GM12878 (cell line): Measurements from ENCODE around the gene MLXIPL. TPM values are rescaled to one million over a fixed set of nuclear protein-coding genes. Genes with fewer than 3 reads are reported as not detected.

Experiments
- BMI1 ChIP-seq: fragments of 450-650 bp; IDR thresholded peaks from 2 replicates; pipeline ENCODE4 v1.6.1; 2016; ENCODE audit warnings: mild to moderate bottlenecking, moderate library complexity, borderline replicate concordance
- HDAC6 ChIP-seq: fragments of 200-600 bp; sonication (generic); IDR thresholded peaks from one replicate; pipeline ENCODE4 v1.8.0; 2017; ENCODE audit warnings: antibody characterized with exemption; ENCODE audit not compliant: unreplicated experiment
- RAD21 ChIP-seq: IDR thresholded peaks from 2 replicates; pipeline ENCODE4 v1.6.1; 2011; ENCODE audit warnings: mild to moderate bottlenecking, low read depth, low read length, moderate library complexity; ENCODE audit not compliant: insufficient read depth
- SMAD1 ChIP-seq: fragments of 450-650 bp; IDR thresholded peaks from 2 replicates; pipeline ENCODE4 v1.6.1; 2018; ENCODE audit warnings: mild to moderate bottlenecking, low read depth; ENCODE audit not compliant: partially characterized antibody
- SRF ChIP-seq, 2 experiments: IDR thresholded peaks; 2 replicates each; pipeline ENCODE4 v1.6.1; 2011; ENCODE audit warnings: low read depth in 2 of 2, low read length in 2 of 2, mild to moderate bottlenecking in 1 of 2, moderate library complexity in 1 of 2
- polyA plus RNA-seq, 11 experiments: library from polyadenylated mRNA; depleted of rRNA in 4 of 11; unstranded in 6 of 11; stranded (reverse) in 5 of 11; fragments of >200 nt; fragmentation: Nextera tagmentation in 4 of 11; fragmentation: Illumina TruSeq in 1 of 11; extraction: Ambion mirVana in 4 of 11; extraction: Trizol in 1 of 11; gene quantifications; 1 replicate in 1 of 11; 2 replicates in 10 of 11; pipeline versions ENCODE4 v1.2.1 to v1.2.3, GENCODE V29; 2011 to 2016; ENCODE audit warnings: inconsistent platforms in 2 of 11, missing spikeins in 2 of 11, low read depth in 1 of 11
- total RNA-seq, 4 experiments: library from RNA; depleted of rRNA in 3 of 4; stranded (reverse); fragments of >200 nt in 3 of 4; fragmentation: Illumina TruSeq in 1 of 4; extraction: Trizol in 1 of 4; gene quantifications; 2 replicates each; pipeline versions ENCODE4 v1.2.1 to v1.2.3, GENCODE V29; 2013 to 2021
- TF ChIP-seq, protein P1 (sequence below): IDR thresholded peaks from 2 replicates; pipeline ENCODE4 v1.6.1; 2012; ENCODE audit warnings: improper control_type of control experiment, low read depth, low read length; ENCODE audit not compliant: insufficient replicate concordance
- TF ChIP-seq, protein P2 (sequence below): fragments of 450-650 bp; IDR thresholded peaks from 2 replicates; pipeline ENCODE4 v1.6.1; 2018; ENCODE audit warnings: borderline replicate concordance, mild to moderate bottlenecking; ENCODE audit not compliant: partially characterized antibody
- TF ChIP-seq, protein P3 (sequence below): fragments of 450-650 bp; IDR thresholded peaks from 2 replicates; pipeline ENCODE4 v1.6.1; 2017; ENCODE audit warnings: mild to moderate bottlenecking, moderate library complexity
- TF ChIP-seq, protein P4 (sequence below): IDR thresholded peaks from 2 replicates; pipeline ENCODE4 v1.6.1; 2011; ENCODE audit warnings: borderline replicate concordance, low read depth, mild to moderate bottlenecking, moderate library complexity, low read length; ENCODE audit not compliant: insufficient read depth, poor library complexity, severe bottlenecking

Gene MLXIPL
- total and polyA plus RNA-seq, 10 of the 15 experiments (the other 5 are each of a cell fraction or from before 2014, with no cell fraction given), result 0.21 TPM; not detected in 9

DNA sequence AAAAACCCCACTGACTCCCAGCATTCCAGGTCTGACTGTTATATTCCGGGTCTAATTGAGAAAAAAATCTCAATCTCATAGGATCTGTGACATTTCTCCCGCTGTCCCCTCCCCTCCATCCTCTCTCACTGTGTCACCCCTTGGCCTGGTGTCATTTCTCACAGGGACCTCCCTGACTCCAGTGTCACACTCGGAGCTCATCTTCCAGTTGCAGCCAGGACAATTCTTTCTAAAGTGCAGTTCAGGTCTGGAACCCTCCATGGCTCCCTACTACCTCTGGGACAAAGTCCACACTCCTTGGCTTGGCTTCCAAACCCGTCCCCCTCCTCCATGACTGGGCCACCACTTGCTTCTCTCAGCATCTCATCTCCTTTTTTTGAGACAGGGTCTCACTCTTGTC is 14.2 kb downstream of the MLXIPL start (continued):
- TF ChIP-seq, protein P1, sequence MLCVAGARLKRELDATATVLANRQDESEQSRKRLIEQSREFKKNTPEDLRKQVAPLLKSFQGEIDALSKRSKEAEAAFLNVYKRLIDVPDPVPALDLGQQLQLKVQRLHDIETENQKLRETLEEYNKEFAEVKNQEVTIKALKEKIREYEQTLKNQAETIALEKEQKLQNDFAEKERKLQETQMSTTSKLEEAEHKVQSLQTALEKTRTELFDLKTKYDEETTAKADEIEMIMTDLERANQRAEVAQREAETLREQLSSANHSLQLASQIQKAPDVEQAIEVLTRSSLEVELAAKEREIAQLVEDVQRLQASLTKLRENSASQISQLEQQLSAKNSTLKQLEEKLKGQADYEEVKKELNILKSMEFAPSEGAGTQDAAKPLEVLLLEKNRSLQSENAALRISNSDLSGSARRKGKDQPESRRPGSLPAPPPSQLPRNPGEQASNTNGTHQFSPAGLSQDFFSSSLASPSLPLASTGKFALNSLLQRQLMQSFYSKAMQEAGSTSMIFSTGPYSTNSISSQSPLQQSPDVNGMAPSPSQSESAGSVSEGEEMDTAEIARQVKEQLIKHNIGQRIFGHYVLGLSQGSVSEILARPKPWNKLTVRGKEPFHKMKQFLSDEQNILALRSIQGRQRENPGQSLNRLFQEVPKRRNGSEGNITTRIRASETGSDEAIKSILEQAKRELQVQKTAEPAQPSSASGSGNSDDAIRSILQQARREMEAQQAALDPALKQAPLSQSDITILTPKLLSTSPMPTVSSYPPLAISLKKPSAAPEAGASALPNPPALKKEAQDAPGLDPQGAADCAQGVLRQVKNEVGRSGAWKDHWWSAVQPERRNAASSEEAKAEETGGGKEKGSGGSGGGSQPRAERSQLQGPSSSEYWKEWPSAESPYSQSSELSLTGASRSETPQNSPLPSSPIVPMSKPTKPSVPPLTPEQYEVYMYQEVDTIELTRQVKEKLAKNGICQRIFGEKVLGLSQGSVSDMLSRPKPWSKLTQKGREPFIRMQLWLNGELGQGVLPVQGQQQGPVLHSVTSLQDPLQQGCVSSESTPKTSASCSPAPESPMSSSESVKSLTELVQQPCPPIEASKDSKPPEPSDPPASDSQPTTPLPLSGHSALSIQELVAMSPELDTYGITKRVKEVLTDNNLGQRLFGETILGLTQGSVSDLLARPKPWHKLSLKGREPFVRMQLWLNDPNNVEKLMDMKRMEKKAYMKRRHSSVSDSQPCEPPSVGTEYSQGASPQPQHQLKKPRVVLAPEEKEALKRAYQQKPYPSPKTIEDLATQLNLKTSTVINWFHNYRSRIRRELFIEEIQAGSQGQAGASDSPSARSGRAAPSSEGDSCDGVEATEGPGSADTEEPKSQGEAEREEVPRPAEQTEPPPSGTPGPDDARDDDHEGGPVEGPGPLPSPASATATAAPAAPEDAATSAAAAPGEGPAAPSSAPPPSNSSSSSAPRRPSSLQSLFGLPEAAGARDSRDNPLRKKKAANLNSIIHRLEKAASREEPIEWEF, result no peak
- TF ChIP-seq BMI1 (no peak), HDAC6 (no peak), RAD21 (no peak), SMAD1 (no peak), SRF (IDR thresholded peaks at IDR 0.05; ENCODE audit: low read depth in 2 of 2, low read length in 2 of 2) (no peak)
- TF ChIP-seq, protein P2, sequence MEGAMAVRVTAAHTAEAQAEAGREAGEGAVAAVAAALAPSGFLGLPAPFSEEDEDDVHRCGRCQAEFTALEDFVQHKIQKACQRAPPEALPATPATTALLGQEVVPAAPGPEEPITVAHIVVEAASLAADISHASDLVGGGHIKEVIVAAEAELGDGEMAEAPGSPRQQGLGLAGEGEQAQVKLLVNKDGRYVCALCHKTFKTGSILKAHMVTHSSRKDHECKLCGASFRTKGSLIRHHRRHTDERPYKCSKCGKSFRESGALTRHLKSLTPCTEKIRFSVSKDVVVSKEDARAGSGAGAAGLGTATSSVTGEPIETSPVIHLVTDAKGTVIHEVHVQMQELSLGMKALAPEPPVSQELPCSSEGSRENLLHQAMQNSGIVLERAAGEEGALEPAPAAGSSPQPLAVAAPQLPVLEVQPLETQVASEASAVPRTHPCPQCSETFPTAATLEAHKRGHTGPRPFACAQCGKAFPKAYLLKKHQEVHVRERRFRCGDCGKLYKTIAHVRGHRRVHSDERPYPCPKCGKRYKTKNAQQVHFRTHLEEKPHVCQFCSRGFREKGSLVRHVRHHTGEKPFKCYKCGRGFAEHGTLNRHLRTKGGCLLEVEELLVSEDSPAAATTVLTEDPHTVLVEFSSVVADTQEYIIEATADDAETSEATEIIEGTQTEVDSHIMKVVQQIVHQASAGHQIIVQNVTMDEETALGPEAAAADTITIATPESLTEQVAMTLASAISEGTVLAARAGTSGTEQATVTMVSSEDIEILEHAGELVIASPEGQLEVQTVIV, result no peak
- TF ChIP-seq, protein P3, sequence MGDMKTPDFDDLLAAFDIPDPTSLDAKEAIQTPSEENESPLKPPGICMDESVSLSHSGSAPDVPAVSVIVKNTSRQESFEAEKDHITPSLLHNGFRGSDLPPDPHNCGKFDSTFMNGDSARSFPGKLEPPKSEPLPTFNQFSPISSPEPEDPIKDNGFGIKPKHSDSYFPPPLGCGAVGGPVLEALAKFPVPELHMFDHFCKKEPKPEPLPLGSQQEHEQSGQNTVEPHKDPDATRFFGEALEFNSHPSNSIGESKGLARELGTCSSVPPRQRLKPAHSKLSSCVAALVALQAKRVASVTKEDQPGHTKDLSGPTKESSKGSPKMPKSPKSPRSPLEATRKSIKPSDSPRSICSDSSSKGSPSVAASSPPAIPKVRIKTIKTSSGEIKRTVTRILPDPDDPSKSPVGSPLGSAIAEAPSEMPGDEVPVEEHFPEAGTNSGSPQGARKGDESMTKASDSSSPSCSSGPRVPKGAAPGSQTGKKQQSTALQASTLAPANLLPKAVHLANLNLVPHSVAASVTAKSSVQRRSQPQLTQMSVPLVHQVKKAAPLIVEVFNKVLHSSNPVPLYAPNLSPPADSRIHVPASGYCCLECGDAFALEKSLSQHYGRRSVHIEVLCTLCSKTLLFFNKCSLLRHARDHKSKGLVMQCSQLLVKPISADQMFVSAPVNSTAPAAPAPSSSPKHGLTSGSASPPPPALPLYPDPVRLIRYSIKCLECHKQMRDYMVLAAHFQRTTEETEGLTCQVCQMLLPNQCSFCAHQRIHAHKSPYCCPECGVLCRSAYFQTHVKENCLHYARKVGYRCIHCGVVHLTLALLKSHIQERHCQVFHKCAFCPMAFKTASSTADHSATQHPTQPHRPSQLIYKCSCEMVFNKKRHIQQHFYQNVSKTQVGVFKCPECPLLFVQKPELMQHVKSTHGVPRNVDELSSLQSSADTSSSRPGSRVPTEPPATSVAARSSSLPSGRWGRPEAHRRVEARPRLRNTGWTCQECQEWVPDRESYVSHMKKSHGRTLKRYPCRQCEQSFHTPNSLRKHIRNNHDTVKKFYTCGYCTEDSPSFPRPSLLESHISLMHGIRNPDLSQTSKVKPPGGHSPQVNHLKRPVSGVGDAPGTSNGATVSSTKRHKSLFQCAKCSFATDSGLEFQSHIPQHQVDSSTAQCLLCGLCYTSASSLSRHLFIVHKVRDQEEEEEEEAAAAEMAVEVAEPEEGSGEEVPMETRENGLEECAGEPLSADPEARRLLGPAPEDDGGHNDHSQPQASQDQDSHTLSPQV, result no peak
- TF ChIP-seq, protein P4, sequence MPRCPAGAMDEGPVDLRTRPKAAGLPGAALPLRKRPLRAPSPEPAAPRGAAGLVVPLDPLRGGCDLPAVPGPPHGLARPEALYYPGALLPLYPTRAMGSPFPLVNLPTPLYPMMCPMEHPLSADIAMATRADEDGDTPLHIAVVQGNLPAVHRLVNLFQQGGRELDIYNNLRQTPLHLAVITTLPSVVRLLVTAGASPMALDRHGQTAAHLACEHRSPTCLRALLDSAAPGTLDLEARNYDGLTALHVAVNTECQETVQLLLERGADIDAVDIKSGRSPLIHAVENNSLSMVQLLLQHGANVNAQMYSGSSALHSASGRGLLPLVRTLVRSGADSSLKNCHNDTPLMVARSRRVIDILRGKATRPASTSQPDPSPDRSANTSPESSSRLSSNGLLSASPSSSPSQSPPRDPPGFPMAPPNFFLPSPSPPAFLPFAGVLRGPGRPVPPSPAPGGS, result no peak
